G401 (cell line): Measurements from ENCODE around the gene BAIAP3. TPM values are rescaled to one million over a fixed set of nuclear protein-coding genes. Genes with fewer than 3 reads are reported as not detected.
A peak's percentile ranks its signal among the peaks of the same experiment; 100 is the strongest.

ENCODE experiments used
- DNase-seq: peaks from one replicate; pipeline ENCODE4 v3.0.0-alpha.2; 2015; ENCODE audit warnings: low spot score
- in situ Hi-C: cut with HindIII; loops from 2 replicates; pipeline ENCODE4 v1.10.0; 2016; ENCODE audit warnings: low sequenced_read_pairs, mixed read lengths
- total RNA-seq: library from RNA; depleted of rRNA; stranded (reverse); fragments of >200 nt; shearing (Covaris generic); gene quantifications from 2 replicates; pipeline ENCODE4 v1.2.3, GENCODE V29; 2014

The BAIAP3 gene
- total RNA-seq, 1 experiment from 2014 or later: 2.0 TPM

GRCh38 chr16:1342526-1343427, 9.3 kb downstream of the BAIAP3 start:
- in situ Hi-C loops: no loop called here
- peak; percentile 92 for DNase-seq

DNA sequence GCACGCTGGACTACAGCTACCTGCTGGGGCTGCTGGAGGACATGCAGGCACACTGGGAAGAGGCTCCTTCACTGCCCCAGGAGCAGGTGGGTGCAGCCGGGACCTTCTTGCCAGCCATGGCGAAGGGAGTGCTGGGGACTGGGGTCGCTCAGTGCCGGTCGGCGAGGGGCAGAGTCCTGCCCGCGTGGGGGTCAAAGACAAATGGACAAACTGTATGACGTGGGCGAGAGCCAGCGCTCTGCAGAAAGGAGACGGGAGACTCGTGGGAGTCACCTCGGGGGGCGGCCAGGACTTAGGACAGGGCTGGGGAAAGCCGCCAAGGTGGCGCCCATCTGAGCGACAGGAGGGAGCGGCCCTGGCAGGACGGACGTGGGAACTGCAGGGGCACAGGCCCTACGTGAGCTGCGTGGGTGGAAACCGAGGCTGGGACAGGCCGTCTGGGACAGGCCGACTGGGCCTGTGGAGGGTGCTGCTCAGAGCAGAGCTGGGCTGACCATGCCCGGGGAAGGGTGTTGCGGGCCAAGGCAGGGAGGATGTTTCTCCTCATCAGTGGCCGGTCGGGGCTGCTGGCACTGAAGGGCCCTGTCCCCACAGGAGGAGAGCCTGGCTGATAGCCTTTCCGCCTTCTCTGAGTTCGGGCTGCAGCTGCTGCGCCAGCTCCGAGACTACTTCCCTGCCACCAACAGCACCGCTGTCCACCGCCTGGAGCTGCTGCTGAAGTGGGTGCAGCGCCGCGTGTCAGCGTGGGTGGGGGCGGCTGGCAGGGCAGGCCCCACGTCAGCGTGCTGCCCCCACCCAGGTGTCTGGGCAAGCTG, 10.2 kb downstream of the BAIAP3 start:
- in situ Hi-C loops: no loop called here
- no peak for DNase-seq

DNA sequence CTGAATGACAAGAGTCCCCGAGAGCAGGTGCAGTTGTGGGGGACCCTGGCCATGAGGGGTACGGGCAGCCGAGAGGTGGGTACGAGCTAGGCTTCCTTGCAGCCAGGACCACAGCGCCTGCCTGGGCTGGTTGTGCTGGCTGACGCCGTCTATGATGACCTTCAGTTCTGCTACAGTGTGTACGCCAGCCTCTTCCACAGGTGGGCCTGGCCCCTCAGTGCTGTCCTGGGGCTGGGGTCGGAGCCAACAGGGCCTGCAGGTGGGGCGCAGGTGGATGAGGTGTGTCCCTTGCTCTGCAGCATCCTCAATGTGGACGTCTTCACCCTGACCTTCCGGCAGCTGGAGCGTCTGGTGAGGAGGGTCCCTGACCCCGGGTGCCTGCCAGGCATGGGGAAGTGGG, 11.1 kb downstream of the BAIAP3 start:
- in situ Hi-C loops: no loop called here
- DNase-seq: no peak

DNA sequence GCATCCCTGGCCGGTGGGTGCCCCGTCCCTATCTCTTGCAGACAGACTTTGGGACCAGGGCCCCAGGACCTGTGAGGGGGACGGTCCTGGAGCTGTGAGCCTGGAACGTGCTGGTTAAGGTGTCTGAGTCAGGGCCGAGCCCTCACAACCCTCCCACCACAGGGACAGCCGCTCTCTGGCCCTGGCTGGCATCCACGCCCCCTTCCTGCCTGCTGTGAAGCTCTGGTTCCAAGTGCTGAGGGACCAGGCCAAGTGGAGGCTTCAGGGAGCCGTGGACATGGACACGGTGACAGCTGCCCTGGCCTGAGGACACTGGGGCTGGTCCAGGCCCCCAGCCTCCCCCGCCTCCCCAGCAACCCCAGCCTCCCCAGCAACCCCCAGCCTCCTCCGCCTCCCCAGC, 11.6 kb downstream of the BAIAP3 start:
- no peak for DNase-seq
- in situ Hi-C loops: no loop called here

DNA sequence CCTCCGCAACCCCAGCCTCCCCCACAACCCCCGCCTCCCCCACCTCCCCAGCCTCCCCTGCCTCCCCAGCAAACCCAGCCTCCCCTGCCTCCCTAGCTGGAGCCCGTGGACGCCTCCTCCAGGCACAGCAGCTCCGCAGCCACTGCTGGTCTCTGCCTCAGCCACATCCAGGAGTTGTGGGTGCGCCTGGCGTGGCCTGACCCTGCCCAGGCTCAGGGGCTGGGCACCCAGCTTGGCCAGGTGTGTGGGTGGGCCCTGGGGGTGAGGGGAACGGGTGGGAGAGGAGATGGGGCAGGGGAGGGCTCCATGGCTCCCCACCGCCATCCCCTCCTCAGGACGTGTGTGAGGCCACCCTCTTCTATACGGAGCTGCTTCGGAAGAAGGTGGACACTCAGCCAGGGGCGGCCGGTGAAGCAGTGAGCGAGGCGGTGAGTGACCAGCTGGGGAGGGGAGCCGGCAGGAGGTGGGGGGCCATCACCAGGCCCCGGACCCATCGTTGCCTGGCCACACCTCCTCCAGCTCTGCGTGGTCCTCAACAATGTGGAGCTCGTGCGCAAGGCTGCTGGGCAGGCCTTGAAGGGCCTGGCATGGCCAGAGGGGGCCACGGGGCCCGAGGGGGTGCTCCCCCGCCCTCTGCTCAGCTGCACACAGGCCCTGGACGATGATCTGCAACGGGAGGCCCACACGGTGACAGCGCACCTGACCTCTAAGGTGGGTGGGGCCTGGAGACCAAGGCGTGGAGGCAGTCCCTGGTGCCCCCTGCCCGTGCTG, 12.4 kb downstream of the BAIAP3 start:
- DNase-seq: no peak
- in situ Hi-C loops: no loop called here

DNA sequence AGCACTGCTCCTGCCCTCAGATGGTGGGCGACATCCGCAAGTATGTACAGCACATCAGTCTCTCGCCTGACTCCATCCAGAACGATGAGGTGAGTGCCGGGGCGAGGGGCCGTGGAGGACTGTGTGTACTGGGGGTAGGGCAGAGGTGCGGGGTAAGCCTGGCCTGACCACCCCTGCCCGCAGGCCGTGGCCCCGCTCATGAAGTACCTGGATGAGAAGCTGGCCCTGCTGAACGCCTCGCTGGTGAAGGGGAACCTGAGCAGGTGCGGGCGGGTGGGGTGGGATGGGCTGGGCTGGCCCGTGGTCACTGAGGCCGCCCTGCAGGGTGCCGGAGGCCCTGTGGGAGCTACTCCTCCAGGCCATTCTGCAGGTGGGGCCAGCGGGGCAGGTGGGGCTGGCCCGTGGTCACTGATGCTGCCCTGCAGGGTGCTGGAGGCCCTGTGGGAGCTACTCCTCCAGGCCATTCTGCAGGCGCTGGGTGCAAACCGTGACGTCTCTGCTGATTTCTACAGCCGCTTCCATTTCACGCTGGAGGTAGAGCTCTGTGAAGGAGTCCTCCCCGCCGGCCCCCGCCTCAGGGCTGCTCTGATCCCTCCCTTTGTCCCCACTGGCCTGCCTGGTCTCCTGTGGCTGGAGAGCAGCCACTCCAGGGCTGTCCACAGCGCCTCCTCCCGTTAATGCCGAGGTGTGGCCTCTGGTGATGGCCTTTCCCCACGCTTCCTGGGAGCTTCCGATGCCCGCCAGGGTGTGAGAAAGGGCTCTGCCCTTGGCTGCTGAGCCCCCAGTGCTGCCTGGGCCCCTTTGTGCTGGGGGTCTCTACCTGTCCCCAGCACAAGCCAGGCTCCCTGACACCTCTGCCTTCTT, 13.2 kb downstream of the BAIAP3 start:
- in situ Hi-C loops: no loop called here
- DNase-seq: no peak

DNA sequence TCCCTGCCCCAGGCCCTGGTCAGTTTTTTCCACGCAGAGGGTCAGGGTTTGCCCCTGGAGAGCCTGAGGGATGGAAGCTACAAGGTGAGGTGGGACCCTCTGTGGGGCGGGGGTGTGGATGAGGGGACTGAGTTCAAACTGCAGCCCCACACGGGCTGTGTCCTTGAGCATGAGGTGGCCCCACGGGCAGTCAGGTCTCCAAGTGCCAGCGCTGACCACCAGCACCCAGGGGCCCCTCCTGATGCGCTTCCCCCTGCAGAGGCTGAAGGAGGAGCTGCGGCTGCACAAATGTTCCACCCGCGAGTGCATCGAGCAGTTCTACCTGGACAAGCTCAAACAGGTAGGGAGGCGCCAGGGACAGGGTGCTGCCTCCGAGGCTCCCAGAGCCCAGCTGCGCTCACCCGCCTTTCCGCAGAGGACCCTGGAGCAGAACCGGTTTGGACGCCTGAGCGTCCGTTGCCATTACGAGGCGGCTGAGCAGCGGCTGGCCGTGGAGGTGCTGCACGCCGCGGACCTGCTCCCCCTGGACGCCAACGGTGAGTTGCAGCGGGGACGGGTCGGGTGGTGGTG, 13.9 kb downstream of the BAIAP3 start:
- DNase-seq: no peak
- in situ Hi-C loops: no loop called here

DNA sequence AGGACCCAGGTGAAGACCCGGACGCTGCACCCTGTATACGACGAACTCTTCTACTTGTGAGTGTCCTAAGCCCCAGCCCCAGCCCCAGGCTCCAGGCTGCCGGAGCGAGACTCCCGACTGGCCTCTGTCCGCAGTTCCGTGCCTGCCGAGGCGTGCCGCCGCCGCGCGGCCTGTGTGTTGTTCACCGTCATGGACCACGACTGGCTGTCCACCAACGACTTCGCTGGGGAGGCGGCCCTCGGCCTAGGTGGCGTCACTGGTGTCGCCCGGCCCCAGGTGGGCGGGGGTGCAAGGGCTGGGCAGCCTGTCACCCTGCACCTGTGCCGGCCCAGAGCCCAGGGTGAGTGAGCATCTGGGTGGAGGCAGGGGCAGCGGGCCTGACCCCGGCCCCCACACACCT, 14.5 kb downstream of the BAIAP3 start:
- DNase-seq: no peak
- in situ Hi-C loops: no loop called here

DNA sequence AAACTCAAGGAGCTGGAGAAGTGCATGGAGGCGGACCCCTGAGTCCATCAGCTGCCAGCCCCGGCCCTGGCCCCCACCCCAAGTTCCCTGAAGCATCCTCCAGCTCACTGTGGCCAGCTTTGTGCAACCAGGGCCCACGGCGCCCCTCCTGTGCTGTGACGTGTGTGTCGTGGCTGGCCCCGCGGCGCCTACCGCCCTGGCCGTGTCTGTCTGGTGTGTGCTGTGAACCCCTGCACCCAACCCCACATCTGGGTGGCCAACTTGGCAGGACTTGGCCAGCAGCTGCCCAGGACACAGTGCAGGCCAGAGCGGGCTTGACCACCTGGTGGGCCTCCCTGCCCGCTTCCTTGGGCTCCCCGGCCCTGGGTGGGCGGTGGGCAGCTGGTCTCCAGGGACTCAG, 15.0 kb downstream of the BAIAP3 start:
- in situ Hi-C loops: no loop called here

DNA sequence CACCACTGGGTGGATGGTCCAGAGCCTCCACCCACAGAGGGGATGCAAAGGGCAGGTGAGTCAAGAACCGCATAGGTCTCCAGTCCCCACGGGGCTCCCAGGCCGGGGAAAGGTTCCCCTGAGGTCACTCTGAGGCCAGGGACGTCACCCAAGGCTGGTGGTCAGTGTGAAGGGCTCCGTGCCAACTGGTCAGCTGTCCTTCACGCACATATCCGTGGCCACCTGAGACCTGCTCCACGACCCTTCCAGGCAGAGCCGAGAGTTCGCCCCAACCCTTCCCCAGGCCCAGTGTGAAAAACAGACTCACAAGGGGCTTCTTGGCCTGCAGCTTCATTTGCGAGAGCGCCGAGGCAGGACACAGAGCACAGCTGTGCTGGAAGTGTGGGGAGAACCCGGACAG, 15.5 kb downstream of the BAIAP3 start:
- DNase-seq: no peak
- in situ Hi-C loops: no loop called here

More for the DNA sequence above, 15.0 kb downstream of the BAIAP3 start:
- no peak for DNase-seq

DNA sequence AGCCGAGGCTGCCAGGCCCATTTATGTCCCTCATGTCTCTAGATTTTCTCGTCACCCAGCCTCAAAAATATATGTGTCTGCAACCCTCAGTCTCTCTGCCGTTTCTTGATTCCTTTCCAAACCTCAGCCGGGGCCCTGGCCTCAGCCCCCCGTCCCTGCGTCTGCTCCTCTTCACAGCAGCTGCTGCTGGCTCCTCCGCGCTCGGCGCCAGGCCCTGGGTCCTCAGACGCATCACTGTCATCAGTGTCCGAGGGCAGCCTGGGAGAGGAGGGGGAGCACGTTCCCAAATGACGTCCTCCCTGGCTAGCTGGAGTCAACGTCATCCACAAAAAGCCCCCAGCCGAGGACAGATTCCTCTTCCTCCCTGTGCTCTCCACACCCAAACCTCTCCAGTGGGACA, 15.9 kb downstream of the BAIAP3 start:
- in situ Hi-C loops: no loop called here
- no peak for DNase-seq

DNA sequence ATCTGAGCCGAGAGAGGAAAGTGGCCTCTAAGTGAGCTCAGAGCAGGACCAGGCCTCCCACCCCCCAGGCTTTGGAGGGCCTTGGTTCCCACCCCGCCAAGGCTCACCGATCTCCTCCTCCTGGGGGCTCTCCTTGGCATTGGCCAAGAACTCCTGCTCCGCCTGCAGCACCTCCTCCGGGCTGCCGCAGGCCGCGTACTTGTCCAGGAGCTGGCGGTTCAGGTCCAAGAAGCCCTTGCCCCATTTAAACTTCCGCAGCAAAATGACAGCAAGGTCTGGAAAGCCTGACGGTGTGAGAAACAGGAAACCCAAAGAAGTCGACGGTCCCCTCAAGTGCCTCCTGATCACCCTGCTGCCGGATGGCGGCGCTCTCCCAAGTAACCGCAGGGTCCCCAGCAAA, 16.5 kb downstream of the BAIAP3 start:
- DNase-seq: no peak
- in situ Hi-C loops: no loop called here

- in situ Hi-C loops: no loop called here
- DNase-seq: no peak
Observed at GRCh38 chr16:1350691-1351090, 17.2 kb downstream of the BAIAP3 start.

- no peak for DNase-seq
Observed at GRCh38 chr16:1351215-1351581, 17.8 kb downstream of the BAIAP3 start.

DNA sequence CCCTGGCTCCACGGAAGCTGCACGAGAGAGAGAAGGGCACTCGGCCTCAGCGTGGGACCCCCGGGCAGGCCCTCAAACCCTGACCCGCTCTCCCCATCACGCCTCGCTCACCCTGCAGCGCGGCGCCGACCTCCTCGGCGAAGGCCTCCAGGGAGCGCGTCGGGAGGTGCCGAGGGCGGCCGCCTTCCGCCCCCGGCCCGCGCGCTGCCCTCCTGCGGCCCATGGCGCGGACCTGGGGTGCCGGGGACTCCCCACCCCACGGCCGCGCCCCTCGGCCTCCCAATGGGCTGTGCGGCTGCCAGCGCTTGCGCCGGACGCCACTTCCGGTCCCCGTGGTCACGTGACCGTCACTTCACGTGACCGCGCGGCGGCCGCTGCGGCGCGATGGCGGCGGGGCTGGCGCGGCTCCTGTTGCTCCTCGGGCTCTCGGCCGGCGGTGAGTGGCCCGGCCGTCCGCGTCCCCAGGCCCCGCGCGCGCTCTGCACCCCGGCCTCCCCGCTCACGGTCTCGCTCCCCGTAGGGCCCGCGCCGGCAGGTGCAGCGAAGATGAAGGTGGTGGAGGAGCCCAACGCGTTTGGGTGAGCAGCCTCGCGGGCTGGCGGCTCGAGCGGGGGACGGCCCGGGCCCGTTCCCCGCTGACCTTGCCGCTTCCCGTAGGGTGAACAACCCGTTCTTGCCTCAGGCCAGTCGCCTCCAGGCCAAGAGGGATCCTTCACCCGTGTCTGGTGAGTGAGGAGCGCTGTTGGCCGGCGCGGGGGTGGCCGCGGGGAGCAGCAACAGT, 18.3 kb downstream of the BAIAP3 start, which contains the start of the genes GNPTG and TSR3:
GNPTG (plus strand) TSS at position 350 of the 781 bp plus-strand sequence; CDS start at position 385, 35 bp downstream.
TSR3 (minus strand) TSS at position 297 of the 781 bp plus-strand sequence; CDS start at position 223, 74 bp downstream.
- in situ Hi-C loops: no loop called here
- peak; percentile 70 for DNase-seq

More at GRCh38 chr16:1351215-1351581, 17.8 kb downstream of the BAIAP3 start:
- in situ Hi-C loops: no loop called here

GRCh38 chr16:1354815-1355540, 21.5 kb downstream of the BAIAP3 start:
- no peak for DNase-seq
- in situ Hi-C loops: no loop called here

- in situ Hi-C loops: no loop called here
- no peak for DNase-seq
Observed at GRCh38 chr16:1355591-1355990, 22.1 kb downstream of the BAIAP3 start.
